Stomach (tissue), 4 donors: ENCODE results near the gene RNF43.

ENCODE experiments used
- POLR2A ChIP-seq, 4 donors: fragments of 450-650 bp; IDR thresholded peaks; one replicate each; pipeline ENCODE4 v1.6.1; 2016; ENCODE audit warnings: antibody characterized with exemption in 4 of 4, control low read depth in 2 of 4, mild to moderate bottlenecking in 1 of 4, moderate library complexity in 1 of 4
- POLR2AphosphoS5 ChIP-seq, 3 donors: sonication (generic); formaldehyde crosslinking; IDR thresholded peaks; one replicate each; pipeline ENCODE4 v1.6.1; 2016; ENCODE audit warnings: antibody characterized with exemption in 3 of 3
- TF ChIP-seq, protein P1 (sequence below), 7 experiments: fragments of 450-650 bp in 4 of 7; fragments of 200-600 bp in 3 of 7; sonication (generic) in 3 of 7; IDR thresholded peaks; one replicate each; pipeline ENCODE4 v1.5.1; 2016 to 2019; ENCODE audit warnings: antibody characterized with exemption in 7 of 7, control low read depth in 2 of 7, mild to moderate bottlenecking in 1 of 7

DNA sequence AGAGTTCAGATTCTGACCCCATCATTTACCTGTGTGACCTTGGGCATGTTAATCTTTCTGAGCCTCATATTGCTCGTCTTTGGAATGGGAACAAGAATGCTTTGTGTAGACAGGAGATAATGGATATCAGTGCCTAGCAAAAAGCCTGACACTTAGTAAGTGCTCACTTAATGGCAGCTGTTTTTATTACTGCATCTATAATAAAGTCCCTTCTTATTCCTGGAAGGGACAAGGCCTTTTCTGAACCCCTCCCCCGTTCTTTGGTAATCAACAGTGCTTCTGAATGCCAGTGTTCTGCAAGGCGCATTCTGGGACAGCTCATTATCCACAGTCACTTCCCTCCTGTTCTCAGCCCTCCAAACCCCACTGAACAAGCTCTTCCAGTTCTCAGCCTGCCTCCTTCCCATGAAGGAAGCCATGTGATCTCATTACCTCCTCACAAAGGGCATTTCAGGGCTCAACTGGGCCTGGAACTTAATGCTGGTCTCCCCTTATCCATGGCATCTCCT is 40.2 kb downstream of the RNF43 start:
- TF ChIP-seq POLR2A (IDR thresholded peaks at IDR 0.05) (no peak), POLR2AphosphoS5 (IDR thresholded peaks at IDR 0.05) (peak in 2 of 3 donors; percentile 30 to 49)
- TF ChIP-seq, protein P1, sequence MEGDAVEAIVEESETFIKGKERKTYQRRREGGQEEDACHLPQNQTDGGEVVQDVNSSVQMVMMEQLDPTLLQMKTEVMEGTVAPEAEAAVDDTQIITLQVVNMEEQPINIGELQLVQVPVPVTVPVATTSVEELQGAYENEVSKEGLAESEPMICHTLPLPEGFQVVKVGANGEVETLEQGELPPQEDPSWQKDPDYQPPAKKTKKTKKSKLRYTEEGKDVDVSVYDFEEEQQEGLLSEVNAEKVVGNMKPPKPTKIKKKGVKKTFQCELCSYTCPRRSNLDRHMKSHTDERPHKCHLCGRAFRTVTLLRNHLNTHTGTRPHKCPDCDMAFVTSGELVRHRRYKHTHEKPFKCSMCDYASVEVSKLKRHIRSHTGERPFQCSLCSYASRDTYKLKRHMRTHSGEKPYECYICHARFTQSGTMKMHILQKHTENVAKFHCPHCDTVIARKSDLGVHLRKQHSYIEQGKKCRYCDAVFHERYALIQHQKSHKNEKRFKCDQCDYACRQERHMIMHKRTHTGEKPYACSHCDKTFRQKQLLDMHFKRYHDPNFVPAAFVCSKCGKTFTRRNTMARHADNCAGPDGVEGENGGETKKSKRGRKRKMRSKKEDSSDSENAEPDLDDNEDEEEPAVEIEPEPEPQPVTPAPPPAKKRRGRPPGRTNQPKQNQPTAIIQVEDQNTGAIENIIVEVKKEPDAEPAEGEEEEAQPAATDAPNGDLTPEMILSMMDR (IDR thresholded peaks at IDR 0.05) = no peak
